HepG2 (cell line): ENCODE measurements around the gene DSTN. TPM values are rescaled to one million over a fixed set of nuclear protein-coding genes. Genes with fewer than 3 reads are reported as not detected.
A peak's percentile ranks its signal among the peaks of the same experiment; 100 is the strongest.

Source experiments
- ATAC-seq: fragments of 200-7000 bp; cut with Tn5 transposase; 3 replicates; pipeline ENCODE4 v1.9.1; 2020; ENCODE audit warnings: mild to moderate bottlenecking, moderate library complexity
- BruUV-seq: library from RNA; stranded (reverse); fragments of 400-500 nt; replicated peaks from 2 replicates; lab custom pipeline; 2021; lab: Mats Ljungman, UMichigan
- CTCF ChIA-PET: fragments of 300-600 bp; formaldehyde crosslinking; extraction: SDS; loops from one replicate; lab custom pipeline; 2021; ENCODE audit warnings: low total read pairs, inconsistent platforms, low intra/inter-chr PET ratio; lab: Yijun Ruan, JAX
- POLR2A ChIA-PET: fragments of 350-600 bp; sonication (Branson Sonifier 250); formaldehyde crosslinking; loops from one replicate; lab custom pipeline; 2020; ENCODE audit warnings: antibody characterized with exemption, inconsistent platforms; lab: Yijun Ruan, JAX
- DNase-seq: peaks from one replicate; pipeline ENCODE4 v3.0.0-alpha.2; 2015; ENCODE audit warnings: low spot score
- FAIRE-seq: peaks from 3 replicates; lab custom pipeline; 2011; peaks lifted over from hg19 to GRCh38; lab: Jason Lieb, UNC
- H2AFZ ChIP-seq: one replicate; pipeline ENCODE4 v1.6.1; 2011; ENCODE audit warnings: low read length, inconsistent platforms
- H3K27ac ChIP-seq: fragments of 300-600 bp; 3 replicates; pipeline ENCODE4 v1.8.0; 2011; ENCODE audit warnings: mixed run types, mild to moderate bottlenecking, mixed read lengths, low read length, inconsistent platforms; ENCODE audit not compliant: insufficient read depth; ENCODE audit errors: extremely low read length
- H3K27me3 ChIP-seq, 2 experiments: fragments of 200-600 bp in 1 of 2; 2 replicates in 1 of 2; 3 replicates in 1 of 2; pipeline versions ENCODE4 v1.6.0 to v1.8.0; 2011; ENCODE audit warnings: low read length in 2 of 2, mild to moderate bottlenecking in 2 of 2, moderate library complexity in 2 of 2, inconsistent platforms in 1 of 2; ENCODE audit not compliant: insufficient read depth in 2 of 2, control insufficient read depth in 1 of 2
- H3K36me3 ChIP-seq, 2 experiments: fragments of 200-600 bp in 1 of 2; replicated peaks in 1 of 2; 2 replicates in 1 of 2; 3 replicates in 1 of 2; pipeline versions ENCODE4 v1.5.1 to v1.8.0; 2011; ENCODE audit warnings: low read length in 2 of 2, inconsistent platforms in 1 of 2; ENCODE audit not compliant: insufficient read depth in 2 of 2, control insufficient read depth in 1 of 2
- H3K4me1 ChIP-seq: 2 replicates; pipeline ENCODE4 v1.5.1; 2012; ENCODE audit warnings: low read length, inconsistent platforms; ENCODE audit not compliant: insufficient read depth
- H3K4me2 ChIP-seq: 2 replicates; pipeline ENCODE4 v1.6.0; 2011; ENCODE audit warnings: low read depth, low read length, inconsistent platforms
- H3K4me3 ChIP-seq, 3 experiments: fragments of 200-600 bp in 1 of 3; sonication (generic), shearing (Covaris generic) in 1 of 3; replicated peaks in 1 of 3; 2 replicates each; pipeline ENCODE4 v1.5.1; 2011 to 2016; ENCODE audit warnings: low read length in 3 of 3, inconsistent platforms in 2 of 3, low read depth in 2 of 3, mild to moderate bottlenecking in 2 of 3, control low read depth in 1 of 3, mixed read lengths in 1 of 3; ENCODE audit not compliant: insufficient read depth in 1 of 3
- H3K79me2 ChIP-seq: one replicate; pipeline ENCODE4 v1.6.1; 2011; ENCODE audit warnings: low read length, inconsistent platforms; ENCODE audit not compliant: insufficient read depth
- H3K9ac ChIP-seq: 2 replicates; pipeline ENCODE4 v1.6.0; 2011; ENCODE audit warnings: mild to moderate bottlenecking, low read depth, low read length, inconsistent platforms; ENCODE audit not compliant: insufficient read depth
- H3K9me3 ChIP-seq: 2 replicates; pipeline ENCODE4 v1.5.1; 2012; ENCODE audit warnings: mild to moderate bottlenecking, low read length
- H4K20me1 ChIP-seq: 2 replicates; pipeline ENCODE4 v1.6.0; 2011; ENCODE audit warnings: inconsistent platforms, mild to moderate bottlenecking, low read length, moderate library complexity; ENCODE audit not compliant: insufficient read depth
- CBX2 ChIP-seq, 2 experiments: fragments of 200-600 bp in 1 of 2; sonication (generic); formaldehyde crosslinking in 1 of 2; IDR thresholded peaks; 2 replicates each; pipeline versions ENCODE4 v1.7.0 to v1.8.1; 2018 to 2022; ENCODE audit warnings: low read depth in 2 of 2, low read length in 1 of 2, mild to moderate bottlenecking in 1 of 2, missing genetic modification reagents in 1 of 2
- CREM ChIP-seq, 2 experiments: sonication (generic) in 1 of 2; formaldehyde crosslinking in 1 of 2; IDR thresholded peaks; 2 replicates each; pipeline versions ENCODE4 v1.4.0 to v1.6.1; 2016 to 2020; ENCODE audit warnings: antibody characterized with exemption in 1 of 2, mild to moderate bottlenecking in 1 of 2, missing genetic modification reagents in 1 of 2
- DRAP1 ChIP-seq: IDR thresholded peaks from 2 replicates; pipeline ENCODE4 v1.6.1; 2016; ENCODE audit warnings: missing genetic modification reagents, missing compliant biosample characterization
- POGK ChIP-seq: sonication (generic); formaldehyde crosslinking; conservative IDR thresholded peaks from 2 replicates; pipeline ENCODE4 v1.8.0; 2022; ENCODE audit warnings: mild to moderate bottlenecking, moderate library complexity, missing genetic modification reagents
- PRPF4 ChIP-seq: fragments of 200-400 bp; formaldehyde crosslinking; IDR thresholded peaks from 2 replicates; pipeline ENCODE4 v1.6.1; 2016; ENCODE audit warnings: low read length, low read depth; ENCODE audit not compliant: poor library complexity, severe bottlenecking
- ZMYM3 ChIP-seq: sonication (generic); formaldehyde crosslinking; IDR thresholded peaks from 2 replicates; pipeline ENCODE4 v1.5.1; 2020; ENCODE audit warnings: mild to moderate bottlenecking, missing genetic modification reagents
- ZNF343 ChIP-seq: sonication (generic); formaldehyde crosslinking; IDR thresholded peaks from 2 replicates; pipeline ENCODE4 v1.4.0; 2020; ENCODE audit warnings: mild to moderate bottlenecking, missing genetic modification reagents
- ZNF468 ChIP-seq: sonication (generic); formaldehyde crosslinking; IDR thresholded peaks from 2 replicates; pipeline ENCODE4 v1.8.0; 2022; ENCODE audit warnings: mild to moderate bottlenecking, moderate library complexity, missing genetic modification reagents
- ZNF501 ChIP-seq: sonication (generic); formaldehyde crosslinking; IDR thresholded peaks from 2 replicates; pipeline ENCODE4 v1.5.1; 2020; ENCODE audit warnings: mild to moderate bottlenecking, moderate library complexity, missing genetic modification reagents
- ZNF512 ChIP-seq: sonication (generic); formaldehyde crosslinking; IDR thresholded peaks from 2 replicates; pipeline ENCODE4 v1.4.0; 2020; ENCODE audit warnings: mild to moderate bottlenecking, missing genetic modification reagents
- ZNF7 ChIP-seq: IDR thresholded peaks from 2 replicates; pipeline ENCODE4 v1.6.1; 2016; ENCODE audit warnings: missing biosample characterization, missing genetic modification reagents
- ZNF800 ChIP-seq: sonication (generic); formaldehyde crosslinking; IDR thresholded peaks from 2 replicates; pipeline ENCODE4 v1.4.0; 2020; ENCODE audit warnings: missing genetic modification reagents
- WGBS: methylation state at CpG from one replicate; pipeline ENCODE4 v1.1.6; 2017; ENCODE audit warnings: low lambda C conversion rate; 5-methylcytosine and 5-hydroxymethylcytosine counted together
- in situ Hi-C: cut with HindIII; loops from 2 replicates; pipeline ENCODE4 v1.10.0; 2017; ENCODE audit warnings: low pct_unique_long_range_greater_than_20kb; ENCODE audit not compliant: extremely low pct_ligation_motif_present
- intact Hi-C: fragments of 100-400 bp; cut with micrococcal nuclease; formaldehyde crosslinking; loops from one replicate; pipeline ENCODE4 v1.10.0; 2022; ENCODE audit not compliant: unreplicated experiment
- polyA plus RNA-seq, 8 experiments: library from polyadenylated mRNA; depleted of rRNA in 3 of 8; stranded (reverse) in 7 of 8; unstranded in 1 of 8; fragments of >200 nt; fragmentation: Illumina TruSeq in 4 of 8; extraction: Trizol in 4 of 8; gene quantifications; 2 replicates each; pipeline versions ENCODE4 v1.2.1 to v1.2.3, GENCODE V29; 2011 to 2016; ENCODE audit warnings: low read depth in 4 of 8, missing spikeins in 1 of 8, mixed read lengths in 1 of 8; ENCODE audit not compliant: insufficient read depth in 1 of 8
- total RNA-seq, 5 experiments: library from RNA; depleted of rRNA; stranded (reverse); fragments of >200 nt; fragmentation: Illumina TruSeq; extraction: Trizol; gene quantifications; 2 replicates each; pipeline ENCODE4 v1.2.3, GENCODE V29; 2016; ENCODE audit warnings: low read depth in 1 of 5

Gene DSTN
- total and polyA plus RNA-seq, 2 of the 13 experiments (the other 11 are each of a cell fraction or from before 2014, with no cell fraction given) = 27.6 to 106 TPM

GRCh38 chr20:17531665-17532025 is 38.2 kb upstream of the DSTN start:
- Histone ChIP-seq H3K36me3 (no peaks in the 10 kb centered on the region), H3K4me1 (peaks cover 29% of the 10 kb centered on the region), H3K9ac (peak overlapping the region; percentile 40), H3K9me3 (no peaks in the 10 kb centered on the region), H2AFZ (peak overlapping the region; percentile 8), H3K4me2 (peak overlapping the region; percentile 73), H3K27ac (no peak overlapping the region)
- WGBS = 31% methylated on average over 5 of the region's 5 CpGs
- in situ Hi-C loops = loop anchor here (10.0 kb wide), 1 partner anchor 403 kb away; no protein-coding TSS in a partner anchor
- DNase-seq (no peak), ATAC-seq (no peak), FAIRE-seq (no peak)
- CTCF ChIA-PET = interaction anchor here (0.9 kb wide), 1 partner anchor 26 kb away, joined by 3 read pairs; no protein-coding TSS in a partner anchor
- intact Hi-C loops = loop anchor here (1.0 to 5.0 kb wide), 2 partner anchors 26 to 466 kb away; no protein-coding TSS in a partner anchor
- TF ChIP-seq CREM (IDR thresholded peaks at IDR 0.05) = 0 out of 2 replicates have a peak, but pooled peaks have one; percentile 25
- no peak for TF ChIP-seq CREM (CRISPR knock-in tag; IDR thresholded peaks at IDR 0.05)
- peak; percentile 59; the same call in 1 of the 2 replicates for TF ChIP-seq ZNF501 (CRISPR knock-in tag)
- TF ChIP-seq PRPF4 = peak; percentile 7
- TF ChIP-seq ZNF468 (CRISPR knock-in tag) = 0 out of 2 replicates have a peak, but pooled peaks have one; percentile 7
- 0 out of 2 replicates have a peak, but pooled peaks have one; percentile 5 for TF ChIP-seq DRAP1 (CRISPR knock-in tag)
- 0 out of 2 replicates have a peak, but pooled peaks have one; percentile 15 for TF ChIP-seq ZNF512
- no peak for TF ChIP-seq ZMYM3 (CRISPR knock-in tag)
- TF ChIP-seq ZNF7 (CRISPR knock-in tag) = 0 out of 2 replicates have a peak, but pooled peaks have one; percentile 1
- no peak for TF ChIP-seq ZNF800 (CRISPR knock-in tag)
- no peak for TF ChIP-seq ZNF343 (CRISPR knock-in tag)
- peak; percentile 71 for TF ChIP-seq CBX2 (IDR thresholded peaks at IDR 0.05; ENCODE audit: low read depth, low read length)
- no peak for TF ChIP-seq CBX2 (CRISPR knock-in tag; IDR thresholded peaks at IDR 0.05; ENCODE audit: low read depth)
- no peak; the same call in 1 of the 2 replicates for TF ChIP-seq POGK (CRISPR knock-in tag)
- TF ChIP-seq, all 625 proteins: peak for 8
- Histone ChIP-seq H3K79me2 (no peaks in the 10 kb centered on the region), H3K4me3 (peak overlapping the region; percentile 41 to 67 (median 49)), H3K27me3 (peaks cover 0 to 10% of the 10 kb centered on the region in 2 experiments; a peak in 2 of 5 replicates), H4K20me1 (no peaks in the 10 kb centered on the region; the same call in 1 of the 2 replicates)
- TSS peak; percentile 83 for BruUV-seq
- POLR2A ChIA-PET = interaction anchor here (0.8 to 1.4 kb wide), 5 partner anchors 38 to 756 kb away, joined by 3 to 4 read pairs (median 3); partner anchors contain the start of genes DSTN and ZNF133
